BJ (cell line): ENCODE results near the gene CPLANE2. TPM values are rescaled to one million over a fixed set of nuclear protein-coding genes. Genes with fewer than 3 reads are reported as not detected.

Source experiments
- CTCF ChIA-PET: fragments of 350-600 bp; formaldehyde crosslinking; extraction: SDS; loops from one replicate; lab custom pipeline; 2021; ENCODE audit warnings: antibody characterized with exemption, inconsistent platforms; lab: Yijun Ruan, JAX
- POLR2A ChIA-PET: fragments of 300-600 bp; sonication (Branson Sonifier 250); formaldehyde crosslinking; extraction: SDS; loops from one replicate; lab custom pipeline; 2021; ENCODE audit warnings: antibody characterized with exemption; lab: Charles Lee
- DNase-seq: peaks from one replicate; pipeline ENCODE4 v3.0.0-alpha.2; 2011; ENCODE audit warnings: low read depth
- H3K27me3 ChIP-seq: 2 replicates; pipeline ENCODE4 v1.6.0; 2011; ENCODE audit warnings: low read length; ENCODE audit not compliant: control insufficient read depth, insufficient read depth
- H3K36me3 ChIP-seq: 2 replicates; pipeline ENCODE4 v1.5.1; 2011; ENCODE audit warnings: low read length; ENCODE audit not compliant: control insufficient read depth, insufficient read depth
- H3K4me3 ChIP-seq: 2 replicates; pipeline ENCODE4 v1.5.1; 2011; ENCODE audit warnings: low read depth, mild to moderate bottlenecking, control low read depth, low read length
- polyA plus RNA-seq: library from polyadenylated mRNA; depleted of rRNA; stranded (reverse); fragments of >200 nt; gene quantifications from 2 replicates; pipeline ENCODE4 v1.2.3, GENCODE V29; 2011
- TF ChIP-seq, protein P1 (sequence below): IDR thresholded peaks from 2 replicates; pipeline ENCODE4 v1.5.1; 2011; ENCODE audit warnings: low read depth, mild to moderate bottlenecking, control low read depth, inconsistent platforms, low read length, moderate library complexity; ENCODE audit not compliant: insufficient read depth

Gene CPLANE2
- polyA plus RNA-seq, 1 experiment = 8.3 TPM

DNA sequence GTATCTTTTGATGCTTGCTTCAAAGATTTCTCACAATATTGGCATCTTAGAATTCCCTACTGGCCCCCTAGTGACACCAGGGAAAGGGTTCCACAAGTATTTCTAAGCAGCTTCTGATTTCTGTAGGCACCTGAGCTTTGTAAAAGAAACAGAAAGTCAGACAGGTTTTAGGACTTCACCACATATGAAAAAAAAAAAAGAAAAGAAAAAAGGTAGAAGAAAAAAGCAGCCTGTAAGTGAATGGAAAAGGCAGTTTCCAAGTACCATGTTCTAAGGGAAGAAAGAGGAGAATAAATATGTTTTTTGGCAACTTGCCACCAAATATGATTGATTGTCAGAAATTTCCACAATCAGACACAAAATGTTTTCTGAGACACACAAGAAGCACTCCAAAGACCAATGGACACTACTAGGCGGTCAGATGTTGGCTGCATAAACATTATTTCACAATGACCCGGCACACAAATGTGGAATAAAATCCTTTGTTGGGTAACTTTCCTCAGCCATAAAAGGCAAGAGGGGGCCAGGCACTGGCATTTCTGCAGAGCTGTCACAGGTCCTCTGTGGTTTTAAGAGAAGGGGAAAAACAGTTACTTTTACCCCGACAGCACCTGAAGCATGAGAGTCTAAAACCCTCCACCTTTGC is 12.7 kb upstream of the CPLANE2 start:
- ChIA-PET CTCF (interaction anchor here (0.6 to 2.5 kb wide), 3 partner anchors 177 to 1360 kb away, joined by 4 to 7 read pairs (median 5); partner anchors contain the start of genes FAM131C and NECAP2), POLR2A (no interaction called here)
- DNase-seq = peak; percentile 57
- TF ChIP-seq, protein P1, sequence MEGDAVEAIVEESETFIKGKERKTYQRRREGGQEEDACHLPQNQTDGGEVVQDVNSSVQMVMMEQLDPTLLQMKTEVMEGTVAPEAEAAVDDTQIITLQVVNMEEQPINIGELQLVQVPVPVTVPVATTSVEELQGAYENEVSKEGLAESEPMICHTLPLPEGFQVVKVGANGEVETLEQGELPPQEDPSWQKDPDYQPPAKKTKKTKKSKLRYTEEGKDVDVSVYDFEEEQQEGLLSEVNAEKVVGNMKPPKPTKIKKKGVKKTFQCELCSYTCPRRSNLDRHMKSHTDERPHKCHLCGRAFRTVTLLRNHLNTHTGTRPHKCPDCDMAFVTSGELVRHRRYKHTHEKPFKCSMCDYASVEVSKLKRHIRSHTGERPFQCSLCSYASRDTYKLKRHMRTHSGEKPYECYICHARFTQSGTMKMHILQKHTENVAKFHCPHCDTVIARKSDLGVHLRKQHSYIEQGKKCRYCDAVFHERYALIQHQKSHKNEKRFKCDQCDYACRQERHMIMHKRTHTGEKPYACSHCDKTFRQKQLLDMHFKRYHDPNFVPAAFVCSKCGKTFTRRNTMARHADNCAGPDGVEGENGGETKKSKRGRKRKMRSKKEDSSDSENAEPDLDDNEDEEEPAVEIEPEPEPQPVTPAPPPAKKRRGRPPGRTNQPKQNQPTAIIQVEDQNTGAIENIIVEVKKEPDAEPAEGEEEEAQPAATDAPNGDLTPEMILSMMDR = no peak
- H3K36me3 ChIP-seq = peaks cover 10% of the 10 kb centered on the region
- H3K4me3 ChIP-seq = no peak overlapping the region
- no peaks in the 10 kb centered on the region for H3K27me3 ChIP-seq

GRCh38 chr1:16248603-16249516 is 11.9 kb upstream of the CPLANE2 start:
- peaks cover 8% of the 10 kb centered on the region for H3K36me3 ChIP-seq
- ChIA-PET CTCF (interaction anchor here (1.0 to 2.6 kb wide), 7 partner anchors 11 to 176 kb away, joined by 4 to 10 read pairs (median 7); partner anchors contain the start of genes CPLANE2 and FAM131C), POLR2A (interaction anchor here (0.6 kb wide), 1 partner anchor 10 kb away, joined by 3 read pairs; no protein-coding TSS in a partner anchor)
- peak; percentile 48 for DNase-seq
- TF ChIP-seq, protein P1 = no peak
- H3K4me3 ChIP-seq = no peak overlapping the region
- no peaks in the 10 kb centered on the region for H3K27me3 ChIP-seq

DNA sequence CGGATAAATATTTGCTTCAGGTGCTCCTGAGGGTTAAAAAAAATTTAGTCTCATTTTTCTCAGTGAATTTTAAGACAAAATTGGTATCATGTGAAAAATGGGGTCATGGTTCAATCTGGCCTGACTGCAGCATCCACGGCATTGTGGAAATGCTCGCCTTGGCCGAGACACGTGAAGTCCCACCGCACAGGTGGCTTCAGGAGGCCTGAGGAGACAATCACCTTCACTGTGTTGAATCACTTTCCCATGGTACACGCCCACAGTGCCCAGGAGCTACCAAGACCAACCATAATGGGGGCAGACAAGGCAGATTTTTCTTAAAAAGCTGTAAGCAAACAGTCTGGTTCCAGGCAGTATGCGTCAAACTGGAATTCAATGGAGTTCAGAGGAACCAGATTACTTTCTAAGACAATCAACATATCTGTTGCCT is 11.0 kb upstream of the CPLANE2 start:
- ChIA-PET POLR2A (no interaction called here), CTCF (interaction anchor here (1.0 to 2.6 kb wide), 8 partner anchors 11 to 175 kb away, joined by 3 to 10 read pairs (median 6); partner anchors contain the start of genes CPLANE2 and FAM131C)
- DNase-seq = no peak

GRCh38 chr1:16247441-16247840 is 10.5 kb upstream of the CPLANE2 start:
- Histone ChIP-seq H3K4me3 (no peak overlapping the region), H3K27me3 (no peaks in the 10 kb centered on the region), H3K36me3 (peaks cover 8% of the 10 kb centered on the region)
- TF ChIP-seq, protein P1 = no peak
- DNase-seq = no peak
- POLR2A ChIA-PET = interaction anchor here (0.6 kb wide), 1 partner anchor 116 kb away, joined by 8 read pairs; no protein-coding TSS in a partner anchor
- CTCF ChIA-PET = interaction anchor here (1.0 to 2.6 kb wide), 7 partner anchors 10 to 175 kb away, joined by 3 to 10 read pairs (median 7); partner anchors contain the start of genes CPLANE2 and FAM131C

More for the DNA sequence above, 11.0 kb upstream of the CPLANE2 start:
- Histone ChIP-seq H3K27me3 (no peaks in the 10 kb centered on the region), H3K36me3 (peaks cover 8% of the 10 kb centered on the region), H3K4me3 (no peak overlapping the region)
- TF ChIP-seq, protein P1 = no peak
